Smooth muscle cell (in vitro differentiated cells): ENCODE data around the gene PAPPA2. TPM values are rescaled to one million over a fixed set of nuclear protein-coding genes. Genes with fewer than 3 reads are reported as not detected.

Experiments
- DNase-seq: peaks from one replicate; lab custom pipeline; 2025; ENCODE audit not compliant: unreplicated experiment; lab: John Stamatoyannopoulos, UW
- H2AFZ ChIP-seq: fragments of 200-600 bp; sonication (generic); 2 replicates; pipeline ENCODE4 v1.6.0; 2016; ENCODE audit warnings: antibody characterized with exemption, low read depth, mild to moderate bottlenecking
- H3F3A ChIP-seq: fragments of 200-600 bp; sonication (generic); 2 replicates; pipeline ENCODE4 v1.6.0; 2017; ENCODE audit warnings: antibody characterized with exemption, low read depth
- H3K27ac ChIP-seq: fragments of 200-600 bp; sonication (generic); 2 replicates; pipeline ENCODE4 v1.5.1; 2016; ENCODE audit warnings: low read depth, mild to moderate bottlenecking
- H3K27me3 ChIP-seq: fragments of 200-600 bp; sonication (generic); 2 replicates; pipeline ENCODE4 v1.6.1; 2016; ENCODE audit warnings: low read depth, mild to moderate bottlenecking
- H3K36me3 ChIP-seq: fragments of 200-600 bp; sonication (generic); 2 replicates; pipeline ENCODE4 v1.5.1; 2016; ENCODE audit warnings: low read depth
- H3K4me1 ChIP-seq: fragments of 200-600 bp; sonication (generic); 2 replicates; pipeline ENCODE4 v1.5.1; 2016; ENCODE audit warnings: low read depth
- H3K4me2 ChIP-seq: fragments of 200-600 bp; sonication (generic); 2 replicates; pipeline ENCODE4 v1.6.0; 2016; ENCODE audit warnings: mild to moderate bottlenecking
- H3K4me3 ChIP-seq: fragments of 200-600 bp; sonication (generic); 2 replicates; pipeline ENCODE4 v1.5.1; 2016; ENCODE audit warnings: mild to moderate bottlenecking
- H3K79me2 ChIP-seq: fragments of 200-600 bp; sonication (generic); 2 replicates; pipeline ENCODE4 v1.6.0; 2016; ENCODE audit warnings: low read depth, mild to moderate bottlenecking
- H3K9ac ChIP-seq: fragments of 200-600 bp; sonication (generic); 2 replicates; pipeline ENCODE4 v1.6.0; 2016; ENCODE audit warnings: low read depth
- H3K9me3 ChIP-seq: fragments of 200-600 bp; sonication (generic); replicated peaks from 2 replicates; pipeline ENCODE4 v1.5.1; 2016; ENCODE audit warnings: low read depth
- H4K20me1 ChIP-seq: fragments of 200-600 bp; sonication (generic); 2 replicates; pipeline ENCODE4 v1.6.0; 2016; ENCODE audit warnings: low read depth
- whole genome bisulfite sequencing: methylation state at CpG from one replicate; pipeline ENCODE4 v1.1.7; 2016; ENCODE audit warnings: low lambda C conversion rate; 5-methylcytosine and 5-hydroxymethylcytosine counted together
- polyA plus RNA-seq: library from polyadenylated mRNA; unstranded; fragments of >200 nt; fragmentation: Nextera tagmentation; extraction: Ambion mirVana; gene quantifications from 2 replicates; pipeline ENCODE4 v1.2.1, GENCODE V29; 2016
- total RNA-seq: library from RNA; depleted of rRNA; stranded (reverse); fragments of >200 nt; gene quantifications from 2 replicates; pipeline ENCODE4 v1.2.3, GENCODE V29; 2014
- TF ChIP-seq, protein P1 (sequence below): fragments of 200-600 bp; sonication (generic); IDR thresholded peaks from 2 replicates; pipeline ENCODE4 v1.5.1; 2017; ENCODE audit warnings: borderline replicate concordance, mild to moderate bottlenecking, antibody characterized with exemption; ENCODE audit not compliant: insufficient read depth, poor library complexity, severe bottlenecking

PAPPA2 gene
- total and polyA plus RNA-seq, 2 experiments from 2014 or later: 0.03 to 0.27 TPM

- Histone ChIP-seq H3K4me2 (no peak overlapping the region), H3K27me3 (no peaks in the 10 kb centered on the region), H3K9me3 (no peaks in the 10 kb centered on the region), H4K20me1 (no peaks in the 10 kb centered on the region), H3F3A (no peaks in the 10 kb centered on the region), H2AFZ (no peak overlapping the region), H3K79me2 (no peaks in the 10 kb centered on the region), H3K36me3 (no peaks in the 10 kb centered on the region), H3K4me1 (no peaks in the 10 kb centered on the region), H3K27ac (no peak overlapping the region), H3K9ac (no peak overlapping the region), H3K4me3 (no peak overlapping the region)
- TF ChIP-seq, protein P1, sequence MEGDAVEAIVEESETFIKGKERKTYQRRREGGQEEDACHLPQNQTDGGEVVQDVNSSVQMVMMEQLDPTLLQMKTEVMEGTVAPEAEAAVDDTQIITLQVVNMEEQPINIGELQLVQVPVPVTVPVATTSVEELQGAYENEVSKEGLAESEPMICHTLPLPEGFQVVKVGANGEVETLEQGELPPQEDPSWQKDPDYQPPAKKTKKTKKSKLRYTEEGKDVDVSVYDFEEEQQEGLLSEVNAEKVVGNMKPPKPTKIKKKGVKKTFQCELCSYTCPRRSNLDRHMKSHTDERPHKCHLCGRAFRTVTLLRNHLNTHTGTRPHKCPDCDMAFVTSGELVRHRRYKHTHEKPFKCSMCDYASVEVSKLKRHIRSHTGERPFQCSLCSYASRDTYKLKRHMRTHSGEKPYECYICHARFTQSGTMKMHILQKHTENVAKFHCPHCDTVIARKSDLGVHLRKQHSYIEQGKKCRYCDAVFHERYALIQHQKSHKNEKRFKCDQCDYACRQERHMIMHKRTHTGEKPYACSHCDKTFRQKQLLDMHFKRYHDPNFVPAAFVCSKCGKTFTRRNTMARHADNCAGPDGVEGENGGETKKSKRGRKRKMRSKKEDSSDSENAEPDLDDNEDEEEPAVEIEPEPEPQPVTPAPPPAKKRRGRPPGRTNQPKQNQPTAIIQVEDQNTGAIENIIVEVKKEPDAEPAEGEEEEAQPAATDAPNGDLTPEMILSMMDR: no peak
- DNase-seq: no peak
- WGBS: 49% methylated on average over 4 of the region's 4 CpGs
Observed at GRCh38 chr1:176811511-176812288, 348.7 kb downstream of the PAPPA2 start.

- H3K9me3 ChIP-seq: no peaks in the 10 kb centered on the region
- no peaks in the 10 kb centered on the region for H3F3A ChIP-seq
- no peaks in the 10 kb centered on the region for H4K20me1 ChIP-seq
- 76% methylated on average over 6 of the region's 6 CpGs for WGBS
- H3K36me3 ChIP-seq: no peaks in the 10 kb centered on the region
- H3K27me3 ChIP-seq: no peaks in the 10 kb centered on the region
- H3K4me2 ChIP-seq: no peak overlapping the region
- H3K4me3 ChIP-seq: no peak overlapping the region
- H3K4me1 ChIP-seq: no peaks in the 10 kb centered on the region
- no peak overlapping the region for H3K27ac ChIP-seq
- H3K79me2 ChIP-seq: no peaks in the 10 kb centered on the region
- H3K9ac ChIP-seq: no peak overlapping the region
- TF ChIP-seq, protein P1: no peak
- H2AFZ ChIP-seq: no peak overlapping the region
- no peak for DNase-seq
Observed at GRCh38 chr1:176815621-176816020, 352.6 kb downstream of the PAPPA2 start.

GRCh38 chr1:176816232-176816631, 353.3 kb downstream of the PAPPA2 start:
- no peak for DNase-seq
- Histone ChIP-seq H3K27me3 (no peaks in the 10 kb centered on the region), H3K79me2 (no peaks in the 10 kb centered on the region), H4K20me1 (no peaks in the 10 kb centered on the region), H3K27ac (no peak overlapping the region), H3F3A (no peaks in the 10 kb centered on the region), H3K9me3 (no peaks in the 10 kb centered on the region), H3K4me1 (no peaks in the 10 kb centered on the region), H3K4me2 (no peak overlapping the region), H3K9ac (no peak overlapping the region), H3K4me3 (no peak overlapping the region), H3K36me3 (no peaks in the 10 kb centered on the region), H2AFZ (no peak overlapping the region)
- TF ChIP-seq, protein P1: no peak
- WGBS: 86% methylated on average over 3 of the region's 3 CpGs

DNA sequence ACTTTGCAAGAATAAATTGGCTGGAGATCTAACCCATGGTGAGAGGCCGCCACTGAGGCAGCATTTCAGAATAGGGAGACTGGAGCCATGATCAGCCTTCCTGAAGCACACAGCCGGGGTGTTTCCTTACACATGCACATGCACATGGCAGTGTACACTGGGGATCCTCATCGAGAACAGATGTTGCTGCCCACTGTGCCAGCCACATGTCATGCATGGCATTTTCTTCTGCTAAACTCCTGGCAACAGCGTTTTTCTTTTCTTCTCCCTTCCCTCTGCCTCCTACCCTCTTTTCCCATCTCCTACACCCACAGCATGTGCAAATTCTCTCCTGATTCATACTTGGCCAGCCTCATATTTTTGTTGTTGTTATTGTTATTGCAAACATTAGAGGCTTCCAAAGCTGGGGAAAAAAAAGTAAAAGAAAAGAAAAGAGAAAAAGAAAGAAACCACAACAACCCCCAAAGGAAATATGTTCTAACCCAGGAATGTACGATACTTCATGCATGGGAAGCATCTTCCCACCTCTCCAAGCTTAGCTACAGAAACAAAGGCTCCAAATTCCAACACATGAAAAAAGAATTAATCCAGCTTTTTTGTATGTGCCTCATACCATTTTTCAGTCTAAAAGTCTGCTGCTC, 357.5 kb downstream of the PAPPA2 start:
- no peak overlapping the region for H3K9ac ChIP-seq
- H3K36me3 ChIP-seq: no peaks in the 10 kb centered on the region
- TF ChIP-seq, protein P1: no peak
- no peak overlapping the region for H3K27ac ChIP-seq
- no peak overlapping the region for H2AFZ ChIP-seq
- H3K27me3 ChIP-seq: no peaks in the 10 kb centered on the region
- H3K9me3 ChIP-seq: no peaks in the 10 kb centered on the region
- no peak overlapping the region for H3K4me3 ChIP-seq
- no peaks in the 10 kb centered on the region for H3K79me2 ChIP-seq
- DNase-seq: no peak
- WGBS: 86% methylated on average over 5 of the region's 5 CpGs
- H3K4me1 ChIP-seq: no peaks in the 10 kb centered on the region
- no peaks in the 10 kb centered on the region for H4K20me1 ChIP-seq
- H3K4me2 ChIP-seq: no peak overlapping the region
- no peaks in the 10 kb centered on the region for H3F3A ChIP-seq
